ENCODE measurements around the gene NEK6. TPM values are rescaled to one million over a fixed set of nuclear protein-coding genes. Genes with fewer than 3 reads are reported as not detected.

NEK6 gene
- total RNA-seq, 1 donor from 2014 or later = 15.7 TPM

- H3K36me3 ChIP-seq (ENCODE audit: control insufficient read depth in 3 of 3, insufficient read depth in 3 of 3, low read length in 3 of 3) = no peaks in the 10 kb centered on the region
- H3K4me1 ChIP-seq (ENCODE audit: control insufficient read depth in 3 of 3, insufficient read depth in 3 of 3, low read length in 3 of 3) = peaks cover 27 to 34% (median 33%) of the 10 kb centered on the region in 3 donors
Measured at GRCh38 chr9:124274226-124274625, 16.5 kb downstream of the NEK6 start.

GRCh38 chr9:124274738-124275137 is 17.0 kb downstream of the NEK6 start:
- Histone ChIP-seq H3K4me3 (ENCODE audit: low read length in 3 of 3) (no peak overlapping the region), H3K36me3 (ENCODE audit: control insufficient read depth in 3 of 3, insufficient read depth in 3 of 3, low read length in 3 of 3) (no peaks in the 10 kb centered on the region), H3K9ac (ENCODE audit: low read depth in 1 of 3, low read length in 3 of 3) (no peak overlapping the region), H3K27ac (ENCODE audit: low read depth, low read length) (no peak overlapping the region), H3K4me1 (ENCODE audit: control insufficient read depth in 3 of 3, insufficient read depth in 3 of 3, low read length in 3 of 3) (peaks cover 31 to 38% (median 38%) of the 10 kb centered on the region in 3 donors), H3K27me3 (ENCODE audit: control insufficient read depth in 3 of 3, insufficient read depth in 3 of 3, low read length in 3 of 3) (no peaks in the 10 kb centered on the region), H3K9me3 (ENCODE audit: control insufficient read depth in 3 of 3, low read length in 3 of 3) (no peaks in the 10 kb centered on the region)

More at GRCh38 chr9:124274226-124274625, 16.5 kb downstream of the NEK6 start:
- Histone ChIP-seq H3K27ac (ENCODE audit: low read depth, low read length) (no peak overlapping the region), H3K9me3 (ENCODE audit: control insufficient read depth in 3 of 3, low read length in 3 of 3) (no peaks in the 10 kb centered on the region), H3K4me3 (ENCODE audit: low read length in 3 of 3) (no peak overlapping the region), H3K9ac (ENCODE audit: low read depth in 1 of 3, low read length in 3 of 3) (no peak overlapping the region), H3K27me3 (ENCODE audit: control insufficient read depth in 3 of 3, insufficient read depth in 3 of 3, low read length in 3 of 3) (no peaks in the 10 kb centered on the region)

GRCh38 chr9:124277420-124277819 is 19.7 kb downstream of the NEK6 start:
- Histone ChIP-seq H3K4me1 (ENCODE audit: control insufficient read depth in 3 of 3, insufficient read depth in 3 of 3, low read length in 3 of 3) (peaks cover 32 to 34% (median 33%) of the 10 kb centered on the region in 3 donors), H3K36me3 (ENCODE audit: control insufficient read depth in 3 of 3, insufficient read depth in 3 of 3, low read length in 3 of 3) (no peaks in the 10 kb centered on the region), H3K9me3 (ENCODE audit: control insufficient read depth in 3 of 3, low read length in 3 of 3) (no peaks in the 10 kb centered on the region), H3K27me3 (ENCODE audit: control insufficient read depth in 3 of 3, insufficient read depth in 3 of 3, low read length in 3 of 3) (no peaks in the 10 kb centered on the region), H3K27ac (ENCODE audit: low read depth, low read length) (no peak overlapping the region), H3K4me3 (ENCODE audit: low read length in 3 of 3) (no peak overlapping the region), H3K9ac (ENCODE audit: low read depth in 1 of 3, low read length in 3 of 3) (no peak overlapping the region)

- Histone ChIP-seq H3K4me3 (ENCODE audit: low read length in 3 of 3) (no peak overlapping the region), H3K27me3 (ENCODE audit: control insufficient read depth in 3 of 3, insufficient read depth in 3 of 3, low read length in 3 of 3) (no peaks in the 10 kb centered on the region), H3K36me3 (ENCODE audit: control insufficient read depth in 3 of 3, insufficient read depth in 3 of 3, low read length in 3 of 3) (no peaks in the 10 kb centered on the region), H3K9ac (ENCODE audit: low read depth in 1 of 3, low read length in 3 of 3) (no peak overlapping the region), H3K27ac (ENCODE audit: low read depth, low read length) (no peak overlapping the region), H3K4me1 (ENCODE audit: control insufficient read depth in 3 of 3, insufficient read depth in 3 of 3, low read length in 3 of 3) (peaks cover 32 to 38% (median 35%) of the 10 kb centered on the region in 3 donors), H3K9me3 (ENCODE audit: control insufficient read depth in 3 of 3, low read length in 3 of 3) (no peaks in the 10 kb centered on the region)
Measured at GRCh38 chr9:124278054-124278540, 20.3 kb downstream of the NEK6 start.

- no peak overlapping the region for H3K9ac ChIP-seq (ENCODE audit: low read depth in 1 of 3, low read length in 3 of 3)
Measured at GRCh38 chr9:124279531-124280175, 21.9 kb downstream of the NEK6 start.

GRCh38 chr9:124280176-124280691 is 22.5 kb downstream of the NEK6 start:
- H3K4me3 ChIP-seq (ENCODE audit: low read length in 3 of 3) = no peak overlapping the region
- H3K4me1 ChIP-seq (ENCODE audit: control insufficient read depth in 3 of 3, insufficient read depth in 3 of 3, low read length in 3 of 3) = peaks cover 43 to 50% (median 49%) of the 10 kb centered on the region in 3 donors
- no peaks in the 10 kb centered on the region for H3K36me3 ChIP-seq (ENCODE audit: control insufficient read depth in 3 of 3, insufficient read depth in 3 of 3, low read length in 3 of 3)
- no peaks in the 10 kb centered on the region for H3K27me3 ChIP-seq (ENCODE audit: control insufficient read depth in 3 of 3, insufficient read depth in 3 of 3, low read length in 3 of 3)
- H3K27ac ChIP-seq (ENCODE audit: low read depth, low read length) = peak overlapping the region; percentile 34
- H3K9ac ChIP-seq (ENCODE audit: low read depth in 1 of 3, low read length in 3 of 3) = no peak overlapping the region
- no peaks in the 10 kb centered on the region for H3K9me3 ChIP-seq (ENCODE audit: control insufficient read depth in 3 of 3, low read length in 3 of 3)

More at GRCh38 chr9:124279531-124280175, 21.9 kb downstream of the NEK6 start:
- Histone ChIP-seq H3K27ac (ENCODE audit: low read depth, low read length) (peak overlapping the region; percentile 34), H3K9me3 (ENCODE audit: control insufficient read depth in 3 of 3, low read length in 3 of 3) (no peaks in the 10 kb centered on the region), H3K4me1 (ENCODE audit: control insufficient read depth in 3 of 3, insufficient read depth in 3 of 3, low read length in 3 of 3) (peaks cover 38 to 44% (median 44%) of the 10 kb centered on the region in 3 donors), H3K4me3 (ENCODE audit: low read length in 3 of 3) (no peak overlapping the region), H3K27me3 (ENCODE audit: control insufficient read depth in 3 of 3, insufficient read depth in 3 of 3, low read length in 3 of 3) (no peaks in the 10 kb centered on the region), H3K36me3 (ENCODE audit: control insufficient read depth in 3 of 3, insufficient read depth in 3 of 3, low read length in 3 of 3) (no peaks in the 10 kb centered on the region)

- Histone ChIP-seq H3K9me3 (ENCODE audit: control insufficient read depth in 3 of 3, low read length in 3 of 3) (no peaks in the 10 kb centered on the region), H3K27me3 (ENCODE audit: control insufficient read depth in 3 of 3, insufficient read depth in 3 of 3, low read length in 3 of 3) (no peaks in the 10 kb centered on the region), H3K4me3 (ENCODE audit: low read length in 3 of 3) (no peak overlapping the region), H3K36me3 (ENCODE audit: control insufficient read depth in 3 of 3, insufficient read depth in 3 of 3, low read length in 3 of 3) (no peaks in the 10 kb centered on the region), H3K4me1 (ENCODE audit: control insufficient read depth in 3 of 3, insufficient read depth in 3 of 3, low read length in 3 of 3) (peaks cover 55 to 66% (median 58%) of the 10 kb centered on the region in 3 donors), H3K27ac (ENCODE audit: low read depth, low read length) (peak overlapping the region; percentile 70), H3K9ac (ENCODE audit: low read depth in 1 of 3, low read length in 3 of 3) (no peak overlapping the region)
Measured at GRCh38 chr9:124281931-124282371, 24.2 kb downstream of the NEK6 start.

GRCh38 chr9:124282442-124283227 is 24.9 kb downstream of the NEK6 start:
- no peaks in the 10 kb centered on the region for H3K27me3 ChIP-seq (ENCODE audit: control insufficient read depth in 3 of 3, insufficient read depth in 3 of 3, low read length in 3 of 3)
- H3K4me1 ChIP-seq (ENCODE audit: control insufficient read depth in 3 of 3, insufficient read depth in 3 of 3, low read length in 3 of 3) = peaks cover 57 to 69% (median 63%) of the 10 kb centered on the region in 3 donors
- H3K9ac ChIP-seq (ENCODE audit: low read depth in 1 of 3, low read length in 3 of 3) = peak overlapping the region in 2 of 3 donors; percentile 38 to 45
- H3K36me3 ChIP-seq (ENCODE audit: control insufficient read depth in 3 of 3, insufficient read depth in 3 of 3, low read length in 3 of 3) = no peaks in the 10 kb centered on the region
- peak overlapping the region; percentile 70 for H3K27ac ChIP-seq (ENCODE audit: low read depth, low read length)
- no peak overlapping the region for H3K4me3 ChIP-seq (ENCODE audit: low read length in 3 of 3)
- H3K9me3 ChIP-seq (ENCODE audit: control insufficient read depth in 3 of 3, low read length in 3 of 3) = no peaks in the 10 kb centered on the region

- H3K9me3 ChIP-seq (ENCODE audit: control insufficient read depth in 3 of 3, low read length in 3 of 3) = no peaks in the 10 kb centered on the region
- H3K27me3 ChIP-seq (ENCODE audit: control insufficient read depth in 3 of 3, insufficient read depth in 3 of 3, low read length in 3 of 3) = no peaks in the 10 kb centered on the region
- H3K27ac ChIP-seq (ENCODE audit: low read depth, low read length) = peak overlapping the region; percentile 70
- H3K9ac ChIP-seq (ENCODE audit: low read depth in 1 of 3, low read length in 3 of 3) = no peak overlapping the region
- H3K4me3 ChIP-seq (ENCODE audit: low read length in 3 of 3) = no peak overlapping the region
- peaks cover 57 to 69% (median 63%) of the 10 kb centered on the region in 3 donors for H3K4me1 ChIP-seq (ENCODE audit: control insufficient read depth in 3 of 3, insufficient read depth in 3 of 3, low read length in 3 of 3)
- H3K36me3 ChIP-seq (ENCODE audit: control insufficient read depth in 3 of 3, insufficient read depth in 3 of 3, low read length in 3 of 3) = no peaks in the 10 kb centered on the region
Measured at GRCh38 chr9:124283228-124283814, 25.6 kb downstream of the NEK6 start.

Data from skeletal muscle tissue (tissue), 4 donors.